ENCODE data around the gene DPP3. TPM values are rescaled to one million over a fixed set of nuclear protein-coding genes. Genes with fewer than 3 reads are reported as not detected.

The DPP3 gene
- total and polyA plus RNA-seq, 2 of the 4 experiments (the other 2 are of a cell fraction): 51.8 to 66.3 TPM

DNA sequence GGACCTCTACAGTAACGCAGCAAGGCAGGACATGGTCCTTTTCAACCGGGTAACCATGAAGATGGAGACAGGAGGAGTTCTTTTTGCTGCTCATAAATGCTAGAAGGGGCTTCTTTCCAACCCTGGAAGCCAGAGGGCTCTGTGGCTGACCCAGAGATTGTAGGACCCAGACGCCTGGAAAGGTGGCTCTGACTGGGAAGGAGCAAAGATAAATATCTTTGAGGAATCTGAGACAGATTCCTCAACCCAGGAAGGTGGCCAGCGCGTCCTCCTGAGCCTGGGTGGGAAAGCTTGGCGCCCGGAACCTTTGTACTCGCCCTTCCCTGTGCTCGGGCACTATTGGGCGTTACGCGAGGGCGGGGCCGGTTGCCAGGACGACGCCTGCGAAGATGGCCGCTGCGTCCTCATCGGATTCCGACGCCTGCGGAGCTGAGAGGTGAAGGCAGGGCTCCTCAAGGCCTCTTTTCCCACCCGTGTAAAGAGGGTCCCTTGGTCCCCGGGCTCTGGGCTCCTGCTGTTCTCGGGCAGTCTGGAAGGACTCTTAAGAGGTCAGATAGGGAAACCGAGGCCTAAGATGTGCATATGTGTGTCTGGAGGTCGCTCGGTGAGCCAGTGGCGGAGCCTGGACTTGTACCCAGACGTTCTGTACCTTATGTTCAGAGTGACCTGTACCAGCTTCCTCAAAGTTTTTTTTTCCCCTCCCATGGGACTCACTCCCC lies 30.2 kb downstream of the DPP3 start, which contains the start of gene BBS1:
BBS1 (plus strand) TSS at position 365 of the 719 bp plus-strand sequence; CDS start at position 390, 25 bp downstream.
- H3K27ac ChIP-seq (ENCODE audit: insufficient read depth, low read length): peak within 1 kb of the TSS; percentile 52
- no peak within 1 kb of the TSS for H2BK15ac ChIP-seq (ENCODE audit: low read depth, low read length)
- peak within 1 kb of the TSS; percentile 87 for H3K23ac ChIP-seq (ENCODE audit: low read depth, low read length)
- peak within 1 kb of the TSS; percentile 68 for H3K9ac ChIP-seq (ENCODE audit: low read depth, low read length)
- H2AK9ac ChIP-seq (replicated peaks; ENCODE audit: low read depth, low read length, poor library complexity): peak within 1 kb of the TSS; percentile 91
- H3K27me3 ChIP-seq (ENCODE audit: control insufficient read depth, insufficient read depth, low read length): no peaks in the 10 kb centered on the region
- H3K4me2 ChIP-seq (ENCODE audit: low read depth, low read length): peak within 1 kb of the TSS; percentile 83
- ChIA-PET POLR2A (ENCODE audit: unreplicated experiment) (no interaction called here), CTCF (interaction anchor here (0.8 kb wide), 1 partner anchor 12 kb away, joined by 3 read pairs; no protein-coding TSS in a partner anchor)
- intact Hi-C loops (cut with micrococcal nuclease) (loop anchor here (1.0 kb wide), 1 partner anchor 102 kb away; no protein-coding TSS in a partner anchor), in situ Hi-C loops (cut with MboI; ENCODE audit: low sequenced_read_pairs) (no loop called here), dilution Hi-C loops (cut with HindIII; ENCODE audit: low sequenced_read_pairs, unreplicated experiment) (no loop called here)
- TF ChIP-seq POLR2A (IDR thresholded peaks at IDR 0.05; ENCODE audit: low read depth, low read length): no peak; the same call in 1 of the 2 replicates
- TF ChIP-seq MXI1 (IDR thresholded peaks at IDR 0.05; ENCODE audit: borderline replicate concordance, low read depth, low read length): peak; percentile 61
- TF ChIP-seq RAD21 (IDR thresholded peaks at IDR 0.05; ENCODE audit: low read length): 0 out of 2 replicates have a peak, but pooled peaks have one; percentile 1
- TF ChIP-seq, protein P1, sequence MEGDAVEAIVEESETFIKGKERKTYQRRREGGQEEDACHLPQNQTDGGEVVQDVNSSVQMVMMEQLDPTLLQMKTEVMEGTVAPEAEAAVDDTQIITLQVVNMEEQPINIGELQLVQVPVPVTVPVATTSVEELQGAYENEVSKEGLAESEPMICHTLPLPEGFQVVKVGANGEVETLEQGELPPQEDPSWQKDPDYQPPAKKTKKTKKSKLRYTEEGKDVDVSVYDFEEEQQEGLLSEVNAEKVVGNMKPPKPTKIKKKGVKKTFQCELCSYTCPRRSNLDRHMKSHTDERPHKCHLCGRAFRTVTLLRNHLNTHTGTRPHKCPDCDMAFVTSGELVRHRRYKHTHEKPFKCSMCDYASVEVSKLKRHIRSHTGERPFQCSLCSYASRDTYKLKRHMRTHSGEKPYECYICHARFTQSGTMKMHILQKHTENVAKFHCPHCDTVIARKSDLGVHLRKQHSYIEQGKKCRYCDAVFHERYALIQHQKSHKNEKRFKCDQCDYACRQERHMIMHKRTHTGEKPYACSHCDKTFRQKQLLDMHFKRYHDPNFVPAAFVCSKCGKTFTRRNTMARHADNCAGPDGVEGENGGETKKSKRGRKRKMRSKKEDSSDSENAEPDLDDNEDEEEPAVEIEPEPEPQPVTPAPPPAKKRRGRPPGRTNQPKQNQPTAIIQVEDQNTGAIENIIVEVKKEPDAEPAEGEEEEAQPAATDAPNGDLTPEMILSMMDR (conservative IDR thresholded peaks at IDR 0.05; ENCODE audit: low read depth, low read length): no peak
- no peak for TF ChIP-seq RCOR1 (IDR thresholded peaks at IDR 0.05; ENCODE audit: insufficient replicate concordance, low read length)
- TF ChIP-seq MAZ (IDR thresholded peaks at IDR 0.05; ENCODE audit: borderline replicate concordance, low read depth, low read length): peak; percentile 84; the same call in 1 of the 2 replicates
- ATAC-seq (ENCODE audit: low read depth) (peak; percentile 100), DNase-seq (peak; percentile 68)
- no peak within 1 kb of the TSS for H2BK120ac ChIP-seq (ENCODE audit: low read depth, low read length)
- H2BK5ac ChIP-seq (ENCODE audit: low read depth, low read length, poor library complexity, severe bottlenecking): peak within 1 kb of the TSS; percentile 30
- H2BK20ac ChIP-seq (ENCODE audit: low read depth, low read length): no peak within 1 kb of the TSS
- 0% methylated on average over 15 of the region's 31 CpGs; no CpG with 5 or more reads in 1 of the 2 experiments for WGBS, 2 experiments (ENCODE audit: extremely low coverage in 2 of 2, insufficient read length in 1 of 2)
- H2AK5ac ChIP-seq (ENCODE audit: low read depth, low read length): peak within 1 kb of the TSS; percentile 70; the same call in 1 of the 2 replicates
- H3K4me3 ChIP-seq (ENCODE audit: insufficient read depth, low read depth, low read length): peak within 1 kb of the TSS; percentile 91
- H3K79me1 ChIP-seq (ENCODE audit: low read depth in 1 of 2, low read length in 2 of 2): peaks cover 13 to 24% of the 10 kb centered on the region in 2 experiments
- peak within 1 kb of the TSS; percentile 79 for H4K5ac ChIP-seq (ENCODE audit: low read depth, low read length)
- peaks cover 11% of the 10 kb centered on the region for H3K36me3 ChIP-seq (ENCODE audit: control insufficient read depth, insufficient read depth, low read length)
- H2AFZ ChIP-seq (replicated peaks; ENCODE audit: low read length, poor library complexity): peak within 1 kb of the TSS; percentile 86
- peaks cover 9% of the 10 kb centered on the region; the same call in 1 of the 2 replicates for H3K9me1 ChIP-seq (ENCODE audit: insufficient read depth, low read length)
- peak within 1 kb of the TSS; percentile 16 for H4K91ac ChIP-seq (ENCODE audit: insufficient read depth, low read depth, low read length)
- H3K4ac ChIP-seq (ENCODE audit: low read depth, low read length): peak within 1 kb of the TSS; percentile 74
- H4K20me1 ChIP-seq (ENCODE audit: insufficient read depth, low read length): no peaks in the 10 kb centered on the region
- BruUV-seq (replicated peaks): no TSS peak
- peak within 1 kb of the TSS; percentile 43; the same call in 1 of the 2 replicates for H3K56ac ChIP-seq (ENCODE audit: extremely low read depth, insufficient read depth, low read length)
- H3K18ac ChIP-seq (ENCODE audit: low read depth, low read length): no peak within 1 kb of the TSS; the same call in 1 of the 2 replicates
- no peaks in the 10 kb centered on the region for H3K4me1 ChIP-seq (ENCODE audit: control insufficient read depth, insufficient read depth, low read length)
- H4K8ac ChIP-seq (ENCODE audit: low read depth in 2 of 2, low read length in 2 of 2): peak within 1 kb of the TSS; percentile 87 to 92
- peak within 1 kb of the TSS; percentile 76 for H3K14ac ChIP-seq (replicated peaks; ENCODE audit: low read depth, low read length)
- no peaks in the 10 kb centered on the region for H3K9me3 ChIP-seq (ENCODE audit: control insufficient read depth, insufficient read depth, low read length)

All from IMR-90 (cell line).